H1 (cell line): ENCODE measurements around the gene DOCK6. TPM values are rescaled to one million over a fixed set of nuclear protein-coding genes. Genes with fewer than 3 reads are reported as not detected.

Experiments used
- CTCF ChIA-PET: fragments of 300-600 bp; sonication (Branson Sonifier 250); formaldehyde crosslinking; loops from one replicate; lab custom pipeline; 2021; ENCODE audit not compliant: partially characterized antibody; lab: Charles Lee
- POLR2A ChIA-PET: fragments of 300-600 bp; sonication (Branson Sonifier 250); formaldehyde crosslinking; loops from one replicate; lab custom pipeline; 2021; ENCODE audit warnings: inconsistent platforms; ENCODE audit not compliant: partially characterized antibody; lab: Charles Lee
- DNase-seq, 2 experiments: peaks; one replicate each; pipeline versions ENCODE4 v3.0.0 to v3.0.0-alpha.2; 2010 to 2022; ENCODE audit warnings: low spot score in 2 of 2, low read depth in 1 of 2, mixed read lengths in 1 of 2
- FAIRE-seq: peaks from 2 replicates; lab custom pipeline; 2011; peaks lifted over from hg19 to GRCh38; lab: Jason Lieb, UNC
- H2AFZ ChIP-seq: 2 replicates; pipeline ENCODE4 v1.8.1; 2012; ENCODE audit warnings: low read length, inconsistent platforms
- H2AK5ac ChIP-seq: 2 replicates; pipeline ENCODE4 v1.6.1; 2013; ENCODE audit warnings: low read depth, low read length
- H2BK120ac ChIP-seq: replicated peaks from 2 replicates; pipeline ENCODE3; 2013; ENCODE audit warnings: low read depth, low read length, inconsistent platforms
- H2BK12ac ChIP-seq: 2 replicates; pipeline ENCODE4 v1.6.1; 2013; ENCODE audit warnings: low read depth, low read length
- H2BK15ac ChIP-seq: 2 replicates; pipeline ENCODE4 v1.6.1; 2013; ENCODE audit warnings: low read length
- H2BK20ac ChIP-seq: 2 replicates; pipeline ENCODE4 v1.6.1; 2013; ENCODE audit warnings: low read length
- H2BK5ac ChIP-seq: 2 replicates; pipeline ENCODE4 v1.6.1; 2013; ENCODE audit warnings: low read depth, low read length
- H3K14ac ChIP-seq: 2 replicates; pipeline ENCODE4 v1.6.1; 2013; ENCODE audit warnings: inconsistent platforms; ENCODE audit not compliant: insufficient read length
- H3K18ac ChIP-seq: 2 replicates; pipeline ENCODE4 v1.6.1; 2013; ENCODE audit warnings: low read length; ENCODE audit errors: extremely low read depth
- H3K23ac ChIP-seq: 2 replicates; pipeline ENCODE4 v1.6.1; 2013; ENCODE audit warnings: inconsistent platforms; ENCODE audit not compliant: insufficient read length
- H3K23me2 ChIP-seq: 2 replicates; pipeline ENCODE4 v1.6.1; 2013; ENCODE audit warnings: low read depth, low read length
- H3K27ac ChIP-seq: 2 replicates; pipeline ENCODE4 v1.6.1; 2011; ENCODE audit warnings: low read depth, low read length, inconsistent platforms
- H3K27me3 ChIP-seq, 4 experiments: replicated peaks in 1 of 4; 1 replicate in 1 of 4; 2 replicates in 3 of 4; pipeline versions ENCODE4 v1.6.1 to v1.8.1; 2011 to 2013; ENCODE audit warnings: low read length in 3 of 4, mild to moderate bottlenecking in 3 of 4, inconsistent platforms in 2 of 4, mixed read lengths in 2 of 4, moderate library complexity in 1 of 4; ENCODE audit not compliant: control insufficient read depth in 3 of 4, insufficient read depth in 3 of 4; ENCODE audit errors: extremely low read depth in 1 of 4
- H3K36me3 ChIP-seq, 4 experiments: 2 replicates each; pipeline versions ENCODE4 v1.6.1 to v1.8.1; 2011 to 2013; ENCODE audit warnings: mild to moderate bottlenecking in 4 of 4, low read length in 3 of 4, moderate library complexity in 2 of 4, control low read depth in 1 of 4, inconsistent platforms in 1 of 4; ENCODE audit not compliant: insufficient read depth in 4 of 4, control insufficient read depth in 2 of 4
- H3K4ac ChIP-seq: replicated peaks from 2 replicates; pipeline ENCODE3; 2013; ENCODE audit warnings: low read length, low read depth, mixed read lengths, inconsistent platforms; ENCODE audit not compliant: insufficient read length
- H3K4me1 ChIP-seq, 4 experiments: replicated peaks in 1 of 4; 1 replicate in 1 of 4; 2 replicates in 3 of 4; pipeline versions ENCODE4 v1.6.1 to v1.8.1; 2011 to 2013; ENCODE audit warnings: low read length in 3 of 4, inconsistent platforms in 2 of 4, mixed read lengths in 1 of 4; ENCODE audit not compliant: insufficient read depth in 4 of 4, control insufficient read depth in 3 of 4
- H3K4me2 ChIP-seq, 2 experiments: 2 replicates each; pipeline versions ENCODE4 v1.6.1 to v1.8.1; 2011 to 2013; ENCODE audit warnings: low read depth in 2 of 2, low read length in 2 of 2, control low read depth in 1 of 2, inconsistent platforms in 1 of 2, mild to moderate bottlenecking in 1 of 2; ENCODE audit not compliant: insufficient read depth in 1 of 2
- H3K4me3 ChIP-seq, 4 experiments: fragments of 200-600, 300-600 bp in 1 of 4; sonication (generic), shearing (Covaris generic), sonication (Bioruptor Twin) in 1 of 4; 2 replicates each; pipeline versions ENCODE4 v1.5.1 to v1.8.1; 2011 to 2016; ENCODE audit warnings: low read length in 4 of 4, low read depth in 3 of 4, control low read depth in 2 of 4, inconsistent platforms in 2 of 4, mild to moderate bottlenecking in 2 of 4, mixed read lengths in 1 of 4, moderate library complexity in 1 of 4; ENCODE audit not compliant: insufficient read depth in 2 of 4; ENCODE audit errors: extremely low read depth in 1 of 4
- H3K56ac ChIP-seq: replicated peaks from 2 replicates; pipeline ENCODE3; 2013; ENCODE audit warnings: low read depth, mild to moderate bottlenecking, mixed read lengths, low read length, inconsistent platforms; ENCODE audit not compliant: insufficient read length
- H3K79me1 ChIP-seq: 2 replicates; pipeline ENCODE4 v1.6.1; 2013; ENCODE audit warnings: low read depth, low read length, control low read depth
- H3K79me2 ChIP-seq, 2 experiments: 2 replicates each; pipeline versions ENCODE4 v1.6.1 to v1.8.1; 2012 to 2013; ENCODE audit warnings: low read length in 2 of 2, mild to moderate bottlenecking in 2 of 2, inconsistent platforms in 1 of 2; ENCODE audit not compliant: insufficient read depth in 2 of 2, control insufficient read depth in 1 of 2
- H3K9ac ChIP-seq, 4 experiments: replicated peaks in 1 of 4; 1 replicate in 1 of 4; 2 replicates in 3 of 4; pipeline versions ENCODE4 v1.6.1 to v1.8.1; 2011 to 2013; ENCODE audit warnings: low read depth in 3 of 4, low read length in 3 of 4, control low read depth in 2 of 4, mild to moderate bottlenecking in 2 of 4, moderate library complexity in 2 of 4, inconsistent platforms in 1 of 4; ENCODE audit errors: extremely low read depth in 1 of 4
- H3K9me3 ChIP-seq, 2 experiments: 2 replicates each; pipeline versions ENCODE4 v1.6.1 to v1.8.1; 2012 to 2013; ENCODE audit warnings: mild to moderate bottlenecking in 2 of 2, moderate library complexity in 2 of 2, control low read depth in 1 of 2, inconsistent platforms in 1 of 2, low read depth in 1 of 2, low read length in 1 of 2, mixed read lengths in 1 of 2; ENCODE audit not compliant: insufficient read depth in 2 of 2
- H4K20me1 ChIP-seq, 2 experiments: replicated peaks in 1 of 2; 2 replicates each; pipeline versions ENCODE3 to v1.8.1; 2011 to 2013; ENCODE audit warnings: inconsistent platforms in 2 of 2, low read length in 2 of 2, mild to moderate bottlenecking in 1 of 2; ENCODE audit not compliant: insufficient read depth in 2 of 2, control insufficient read depth in 1 of 2
- H4K5ac ChIP-seq: 2 replicates; pipeline ENCODE4 v1.6.1; 2013; ENCODE audit warnings: low read length, low read depth, mixed read lengths, inconsistent platforms; ENCODE audit not compliant: insufficient read length
- H4K8ac ChIP-seq: 2 replicates; pipeline ENCODE4 v1.8.0; 2013; ENCODE audit warnings: mild to moderate bottlenecking, moderate library complexity, low read length, inconsistent platforms; ENCODE audit not compliant: insufficient read depth; ENCODE audit errors: extremely low read depth
- H4K91ac ChIP-seq: replicated peaks from 2 replicates; pipeline ENCODE3; 2013; ENCODE audit warnings: low read length, mixed read lengths, inconsistent platforms; ENCODE audit not compliant: insufficient read length
- CBX5 ChIP-seq: fragments of 300-800, 300-1000 bp; sonication (generic); IDR thresholded peaks from 2 replicates; pipeline ENCODE4 v1.7.1; 2016; ENCODE audit warnings: antibody characterized with exemption, low read length, low read depth
- CEBPB ChIP-seq: IDR thresholded peaks from 2 replicates; pipeline ENCODE4 v1.6.1; 2012; ENCODE audit warnings: low read depth, low read length
- KDM4A ChIP-seq: IDR thresholded peaks from one replicate; pipeline ENCODE4 v1.7.1; 2012; ENCODE audit warnings: low read depth, mild to moderate bottlenecking, moderate library complexity, low read length, inconsistent platforms; ENCODE audit not compliant: severe bottlenecking
- KDM5A ChIP-seq: fragments of 200-600 bp; IDR thresholded peaks from 2 replicates; pipeline ENCODE4 v1.7.1; 2012; ENCODE audit warnings: mild to moderate bottlenecking, low read length, inconsistent platforms, mixed read lengths
- RBBP5 ChIP-seq: IDR thresholded peaks from 2 replicates; pipeline ENCODE4 v1.7.1; 2012; ENCODE audit warnings: low read depth, mild to moderate bottlenecking, inconsistent platforms, low read length, moderate library complexity, borderline replicate concordance
- ZNF274 ChIP-seq: IDR thresholded peaks from 2 replicates; pipeline ENCODE4 v1.7.0; 2012; ENCODE audit warnings: low read length, borderline replicate concordance; ENCODE audit errors: extremely low read depth
- WGBS, 2 experiments: shearing (Covaris generic) in 1 of 2; methylation state at CpG; one replicate each; pipeline versions ENCODE4 v1.1.6 to v1.1.7; 2013 to 2015; ENCODE audit warnings: low lambda C conversion rate in 2 of 2, mixed read lengths in 2 of 2, inconsistent platforms in 1 of 2, low coverage in 1 of 2, missing lambda C conversion rate in 1 of 2; ENCODE audit not compliant: insufficient replicate concordance in 2 of 2, insufficient coverage in 1 of 2, insufficient read length in 1 of 2; ENCODE audit errors: extremely low coverage in 1 of 2, missing lambda C conversion rate in 1 of 2; 5-methylcytosine and 5-hydroxymethylcytosine counted together
- polyA plus RNA-seq, 7 experiments: library from polyadenylated mRNA; depleted of rRNA in 3 of 7; stranded (reverse) in 5 of 7; unstranded in 2 of 7; fragments of >200 nt in 5 of 7; fragments of 200-250 nt in 2 of 7; gene quantifications; 1 replicate in 5 of 7; 2 replicates in 1 of 7; 4 replicates in 1 of 7; pipeline versions ENCODE4 v1.2.1 to v1.2.3, GENCODE V29; 2011 to 2013; ENCODE audit warnings: missing spikeins in 2 of 7, mixed read lengths in 2 of 7
- total RNA-seq: library from RNA; stranded (reverse); fragmentation: NEBNext Ultra II Directional; extraction: Animal tissue kit (Norgen Biotek cat#: 25700); gene quantifications from 2 replicates; pipeline ENCODE4 v1.2.1, GENCODE V29; 2021
- TF ChIP-seq, protein P1 (sequence below): IDR thresholded peaks from 2 replicates; pipeline ENCODE4 v1.6.1; 2012; ENCODE audit warnings: inconsistent platforms

Gene DOCK6
- total and polyA plus RNA-seq, 2 of the 8 experiments (the other 6 are each of a cell fraction or from before 2014, with no cell fraction given), result 25.5 to 54.7 TPM

DNA sequence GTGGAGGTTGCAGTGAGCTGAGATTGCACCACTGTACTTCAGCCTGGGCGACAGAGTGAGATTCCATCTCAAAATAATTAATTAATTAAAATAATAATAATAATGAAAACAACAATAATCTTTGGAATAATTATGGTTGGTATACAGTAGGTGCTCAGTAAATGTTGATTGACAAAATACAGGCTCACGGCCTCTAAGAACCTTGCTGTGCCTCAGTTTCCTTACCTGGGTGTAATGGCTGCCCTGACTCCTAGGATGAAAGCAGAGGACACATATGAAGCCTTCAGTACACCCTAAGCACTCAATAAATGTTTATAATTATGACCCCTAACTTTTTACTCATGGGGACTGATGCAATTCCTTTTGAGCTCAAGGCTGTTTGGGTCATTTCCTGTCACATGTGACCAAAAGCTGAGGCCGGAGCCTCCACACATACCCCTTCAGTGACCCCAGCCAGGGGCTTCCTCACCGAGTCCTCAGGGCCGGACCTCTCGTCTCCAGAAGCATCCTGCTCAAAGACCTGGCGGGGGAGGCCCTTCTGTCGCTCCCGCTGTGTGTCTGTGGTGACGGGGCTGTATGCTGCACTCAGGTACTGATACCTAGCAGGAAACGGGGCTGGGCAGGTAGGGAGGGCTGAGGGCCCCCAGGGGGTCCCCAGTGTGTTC, 10.5 kb downstream of the DOCK6 start:
- no peaks in the 10 kb centered on the region for H3K27me3 ChIP-seq
- H3K56ac ChIP-seq, result no peak overlapping the region
- peaks cover 4 to 20% (median 13%) of the 10 kb centered on the region in 4 experiments; a peak in 6 of 8 replicates for H3K36me3 ChIP-seq
- no peaks in the 10 kb centered on the region for H3K79me1 ChIP-seq
- H4K5ac ChIP-seq, result no peak overlapping the region
- H2BK120ac ChIP-seq, result no peak overlapping the region
- peaks cover 0 to 5% (median 0%) of the 10 kb centered on the region in 4 experiments; a peak in 3 of 7 replicates for H3K4me1 ChIP-seq
- TF ChIP-seq KDM5A, result no peak
- no peak for TF ChIP-seq ZNF274
- no peak for TF ChIP-seq KDM4A
- TF ChIP-seq RBBP5, result no peak
- TF ChIP-seq CEBPB, result no peak
- TF ChIP-seq, protein P1, sequence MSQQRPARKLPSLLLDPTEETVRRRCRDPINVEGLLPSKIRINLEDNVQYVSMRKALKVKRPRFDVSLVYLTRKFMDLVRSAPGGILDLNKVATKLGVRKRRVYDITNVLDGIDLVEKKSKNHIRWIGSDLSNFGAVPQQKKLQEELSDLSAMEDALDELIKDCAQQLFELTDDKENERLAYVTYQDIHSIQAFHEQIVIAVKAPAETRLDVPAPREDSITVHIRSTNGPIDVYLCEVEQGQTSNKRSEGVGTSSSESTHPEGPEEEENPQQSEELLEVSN, result no peak
- TF ChIP-seq CBX5, result no peak
- WGBS, 2 experiments, result 91% methylated on average over 11 of the region's 11 CpGs; no CpG with 5 or more reads in 1 of the 2 experiments
- CTCF ChIA-PET, result interaction anchor here (1.0 to 1.3 kb wide), 3 partner anchors 8 to 131 kb away, joined by 3 read pairs; no protein-coding TSS in a partner anchor
- no peak overlapping the region for H2AFZ ChIP-seq
- H3K4ac ChIP-seq, result no peak overlapping the region
- FAIRE-seq, result no peak
- H3K4me3 ChIP-seq, result no peak overlapping the region
- no peak overlapping the region for H2BK15ac ChIP-seq
- no peak overlapping the region for H3K14ac ChIP-seq
- peaks cover 0 to 6% of the 10 kb centered on the region in 2 experiments for H4K20me1 ChIP-seq
- H3K9me3 ChIP-seq, result no peaks in the 10 kb centered on the region
- POLR2A ChIA-PET, result interaction anchor here (0.6 to 1.1 kb wide), 2 partner anchors 10 to 126 kb away, joined by 3 read pairs; no protein-coding TSS in a partner anchor
- no peaks in the 10 kb centered on the region for H3K23me2 ChIP-seq
- H2BK20ac ChIP-seq, result no peak overlapping the region
- no peak overlapping the region for H3K18ac ChIP-seq
- no peak overlapping the region for H4K8ac ChIP-seq
- no peak overlapping the region for H2BK12ac ChIP-seq
- no peak overlapping the region for H2AK5ac ChIP-seq
- no peak overlapping the region for H3K23ac ChIP-seq
- no peak overlapping the region for H3K4me2 ChIP-seq
- no peak overlapping the region for H2BK5ac ChIP-seq
- H3K79me2 ChIP-seq, result no peaks in the 10 kb centered on the region
- H3K9ac ChIP-seq, result no peak overlapping the region
- H3K27ac ChIP-seq, result no peak overlapping the region
- no peak for DNase-seq
- H4K91ac ChIP-seq, result no peak overlapping the region
